GM12892 (cell line): ENCODE results near the gene FBXO11.

Source experiments
- POLR2A ChIP-seq: IDR thresholded peaks from 2 replicates; pipeline ENCODE4 v1.6.1; 2011; ENCODE audit warnings: low read depth, low read length, control low read depth
- TAF1 ChIP-seq: IDR thresholded peaks from 2 replicates; pipeline ENCODE4 v1.6.1; 2011; ENCODE audit warnings: low read depth, mild to moderate bottlenecking, control low read depth, low read length, borderline replicate concordance

GRCh38 chr2:47850198-47850597, 56.1 kb downstream of the FBXO11 start:
- TF ChIP-seq TAF1 (no peak), POLR2A (no peak)
